NT2/D1 (cell line): ENCODE measurements around the gene SERPINE2.

Source experiments
- SUZ12 ChIP-seq: IDR thresholded peaks from 2 replicates; pipeline ENCODE4 v1.6.1; 2011; ENCODE audit not compliant: insufficient read length, insufficient read depth; ENCODE audit errors: extremely low read depth
- YY1 ChIP-seq: IDR thresholded peaks from 2 replicates; pipeline ENCODE4 v1.6.1; 2011; ENCODE audit not compliant: insufficient read length, insufficient read depth

- TF ChIP-seq YY1 (no peak), SUZ12 (no peak)
Measured at GRCh38 chr2:223969315-223969714, 69.8 kb downstream of the SERPINE2 start.
